Fibroblast of lung (primary cell): ENCODE measurements around the gene RARG.

ENCODE experiments used
- CTCF ChIP-seq, 2 donors: IDR thresholded peaks in 1 of 2; conservative IDR thresholded peaks in 1 of 2; 1 replicate in 1 of 2; 2 replicates in 1 of 2; pipeline ENCODE4 v1.5.1; 2011 to 2012; ENCODE audit warnings: low read length in 2 of 2, control low read depth in 1 of 2, inconsistent platforms in 1 of 2, low read depth in 1 of 2, mild to moderate bottlenecking in 1 of 2
- EZH2 ChIP-seq: IDR thresholded peaks from 2 replicates; pipeline ENCODE4 v1.5.1; 2012; ENCODE audit warnings: low read length, control low read depth, mild to moderate bottlenecking; ENCODE audit errors: missing control alignments

- TF ChIP-seq EZH2 = no peak
- TF ChIP-seq CTCF (conservative IDR thresholded peaks at IDR 0.05 in 1 of 2, IDR thresholded peaks at IDR 0.05 in 1 of 2; ENCODE audit: low read depth in 1 of 2, low read length in 2 of 2) = no peak
Measured at GRCh38 chr12:53245286-53245685, 13.3 kb upstream of the RARG start.
